HG03354 (cell line): ENCODE results near the gene NOTCH4.

Experiments
- ATAC-seq: cut with Tn5 transposase; IDR thresholded peaks from one replicate; pipeline ENCODE4 v1.9.1; 2021; ENCODE audit warnings: mild to moderate bottlenecking; ENCODE audit not compliant: unreplicated experiment, poor library complexity, severe bottlenecking

The NOTCH4 gene

DNA sequence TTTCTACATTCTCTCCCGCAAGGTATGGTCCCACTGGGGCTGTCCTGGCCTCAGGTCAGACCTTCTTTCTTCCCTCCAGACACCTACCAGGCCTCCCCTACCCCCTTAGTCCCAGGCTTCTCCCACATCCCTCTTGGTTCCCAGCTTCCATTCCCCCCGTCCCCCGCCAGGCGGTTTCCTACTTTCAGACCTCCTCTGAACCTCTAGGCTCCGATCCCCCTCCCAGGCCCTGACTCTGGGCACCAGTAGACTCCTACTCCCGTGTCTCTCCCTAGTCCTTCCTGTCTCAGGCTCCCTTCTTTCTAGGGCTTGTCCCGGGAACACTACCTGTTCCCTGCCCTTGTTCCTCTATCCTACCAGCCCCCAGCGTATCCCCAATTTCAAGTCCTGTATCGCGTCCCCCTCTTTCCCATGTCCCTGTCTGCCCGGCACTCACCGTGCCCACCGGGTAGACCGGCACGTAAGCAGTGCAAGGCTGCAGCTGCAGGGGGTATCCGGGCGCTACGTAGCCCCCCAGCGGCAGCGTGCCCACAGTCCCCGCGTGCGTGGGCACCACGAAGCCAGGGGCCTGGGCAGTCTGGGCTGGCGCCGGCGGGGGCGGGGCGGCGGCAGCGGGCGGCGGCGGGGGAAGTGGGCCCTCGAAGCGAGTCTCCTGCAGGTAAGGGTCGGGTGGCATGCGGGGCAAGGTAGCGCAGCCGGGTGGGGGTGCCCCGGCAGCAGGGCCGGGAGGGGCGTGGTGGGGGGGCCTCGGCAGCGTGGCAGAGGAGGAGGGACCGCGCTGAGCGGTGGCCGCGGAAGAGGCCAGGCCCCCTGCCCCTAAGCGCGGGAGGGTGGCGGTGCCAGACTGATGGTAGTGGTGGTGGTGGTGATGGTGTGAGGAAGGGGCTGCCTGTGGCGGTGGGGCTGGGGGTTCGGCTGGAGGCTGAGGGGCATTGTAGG, 73.7 kb downstream of the NOTCH4 start:
- no peak for ATAC-seq

DNA sequence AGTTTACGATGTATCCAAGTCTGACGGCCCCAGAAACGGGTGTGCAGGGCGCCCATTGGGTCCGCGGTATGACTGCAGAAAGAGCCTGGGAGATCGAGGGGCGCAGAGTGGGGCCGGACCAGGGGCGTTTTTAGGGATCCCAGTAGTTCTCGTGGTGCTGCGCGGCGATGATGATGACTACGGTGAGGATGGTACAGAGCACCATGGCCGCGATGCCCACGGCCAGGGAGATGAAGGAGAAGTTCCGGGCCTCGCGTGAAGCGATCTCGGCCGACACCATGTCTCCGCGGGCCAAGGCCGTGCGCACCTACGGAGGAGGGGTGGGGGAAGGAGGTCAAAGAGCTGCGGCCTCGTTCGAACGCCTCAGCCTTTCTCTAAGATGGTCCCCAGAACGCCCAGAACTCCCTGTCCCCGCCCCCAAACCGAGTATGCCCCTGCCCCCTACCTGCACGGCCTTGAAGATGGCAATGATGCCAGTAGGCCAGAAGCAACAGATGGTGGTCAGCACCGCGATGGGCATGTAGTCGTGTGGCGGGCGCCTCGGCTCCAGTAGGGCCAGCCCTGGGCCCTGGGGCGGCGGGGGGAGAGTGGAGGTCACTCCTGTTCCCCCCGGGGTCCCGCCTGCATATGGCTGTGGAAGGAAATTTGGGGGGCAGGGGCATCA, 74.6 kb downstream of the NOTCH4 start:
- ATAC-seq, result no peak

DNA sequence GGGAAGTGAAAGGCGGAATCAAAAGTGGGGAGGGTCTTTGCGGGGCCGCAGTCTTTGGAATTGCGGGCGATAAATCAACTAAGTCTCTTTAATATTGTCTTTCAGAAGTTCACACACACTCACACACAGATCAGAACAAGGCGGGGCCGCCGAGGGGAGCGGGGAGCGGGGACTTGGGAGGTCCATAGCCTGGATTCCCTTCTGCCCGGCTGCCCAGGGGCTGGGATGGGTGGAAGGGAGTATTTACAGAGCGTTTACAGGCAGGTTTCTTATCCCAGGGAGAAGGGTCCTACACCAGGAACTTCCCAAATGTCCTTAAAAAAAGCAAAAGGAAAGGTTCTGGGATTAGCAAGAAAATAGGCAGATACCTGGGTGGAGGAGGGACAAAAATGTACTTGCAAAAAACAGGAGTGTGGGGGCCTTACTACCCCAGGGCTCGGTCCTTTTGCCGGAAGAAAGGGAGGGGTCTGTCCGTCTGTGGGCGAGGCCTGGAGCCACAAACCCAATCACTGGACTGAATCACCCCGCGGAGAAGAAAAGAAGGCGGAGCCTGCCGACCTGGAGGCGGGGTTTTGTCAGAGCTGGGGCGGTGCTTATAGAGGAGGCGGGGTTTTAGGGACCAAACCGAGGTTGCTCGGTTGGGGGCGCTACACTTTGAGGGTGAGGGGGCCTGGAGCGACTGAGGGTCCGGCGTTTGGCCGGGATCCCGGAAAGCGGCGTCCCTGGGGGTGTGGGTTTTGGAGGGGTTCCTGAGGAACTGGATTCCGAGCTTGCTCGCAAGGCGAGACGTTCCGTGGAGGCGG, 75.4 kb downstream of the NOTCH4 start:
- ATAC-seq, result no peak

DNA sequence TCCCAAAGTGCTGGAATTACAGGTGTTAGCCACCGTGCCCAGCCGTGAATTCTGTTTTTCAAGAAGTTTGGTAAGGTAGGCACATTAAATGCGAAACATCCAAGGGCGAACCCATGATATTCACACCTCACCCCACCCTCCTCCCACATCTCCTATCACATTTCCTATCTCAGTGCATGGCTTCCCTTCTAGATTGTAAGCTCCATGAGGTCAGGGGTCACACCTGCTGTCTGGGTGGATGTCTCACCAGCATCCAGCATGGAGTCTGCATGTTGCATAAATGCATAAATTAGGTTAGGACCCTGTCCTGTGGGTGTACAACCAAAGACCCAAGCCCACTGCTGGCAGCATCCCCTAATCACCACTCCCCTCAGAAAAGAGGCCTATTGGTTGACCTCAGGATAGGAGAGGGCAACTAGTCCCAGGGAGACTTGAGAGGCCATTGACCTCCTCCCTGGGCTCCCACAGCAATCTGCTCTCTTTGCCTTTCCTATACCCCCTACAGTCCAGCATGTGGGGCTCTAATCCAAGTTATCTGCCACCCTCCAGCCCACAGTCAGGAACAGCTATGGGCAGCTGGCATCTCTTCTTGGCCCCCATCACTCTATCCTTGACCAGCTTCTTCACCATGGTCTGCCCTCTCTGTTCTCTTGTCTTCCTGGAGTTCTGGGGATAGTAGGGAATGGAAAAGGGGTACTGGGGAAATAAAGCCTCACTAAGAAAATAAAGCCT, 76.3 kb downstream of the NOTCH4 start:
- ATAC-seq, result no peak

DNA sequence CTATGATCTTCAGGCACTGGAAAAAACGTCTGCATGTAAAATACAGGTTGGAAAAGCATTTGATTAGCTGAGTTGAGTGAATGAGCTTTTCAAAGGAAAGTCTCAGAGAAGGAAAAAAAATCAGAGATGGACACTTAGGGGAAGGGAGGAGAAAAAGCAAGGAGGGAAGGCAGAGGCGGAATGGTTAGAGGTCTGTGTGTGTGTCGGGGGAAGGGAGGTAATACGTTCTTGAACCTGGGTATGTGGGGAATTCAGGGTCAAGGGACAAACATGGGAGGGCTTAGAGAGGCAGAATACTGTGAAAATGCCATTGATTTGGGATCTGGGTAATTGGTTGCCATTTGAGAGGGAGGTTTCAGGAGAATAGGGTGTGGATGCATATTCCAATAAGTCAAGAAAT, 77.2 kb downstream of the NOTCH4 start:
- no peak for ATAC-seq

DNA sequence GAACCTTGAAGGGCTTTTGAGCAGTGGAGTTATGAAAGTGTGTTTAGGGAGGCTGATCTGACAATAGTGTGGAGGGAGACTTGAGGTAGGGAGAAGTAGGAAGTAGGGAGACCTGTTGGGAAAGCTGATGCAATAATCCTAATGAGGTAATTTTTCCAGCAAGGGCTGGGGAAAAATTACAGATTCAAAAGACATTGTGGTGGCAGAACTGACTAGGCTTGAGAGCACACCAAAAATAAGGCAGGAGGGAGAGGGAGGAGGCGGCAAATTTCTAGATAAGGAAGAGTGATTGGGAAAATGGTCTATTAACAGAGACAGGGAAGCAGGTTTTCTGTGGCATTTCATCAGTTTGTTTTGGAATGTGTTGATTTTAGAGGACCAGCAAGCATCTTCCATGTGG, 77.6 kb downstream of the NOTCH4 start:
- ATAC-seq, result no peak
